Activated CD4-positive, alpha-beta T cell treated with anti-CD3 and anti-CD28 coated beads, Interleukin-2, amount 10 ng/mL, durations not matched to agents 24 days and 14 days (primary cell): ENCODE results near the gene CARD10. TPM values are rescaled to one million over a fixed set of nuclear protein-coding genes. Genes with fewer than 3 reads are reported as not detected.

Experiments
- DNase-seq: peaks from one replicate; pipeline ENCODE4 v3.0.0; 2022
- H3K27ac Mint-ChIP-seq: one replicate; pipeline ENCODE4 v1.8.0; 2022; ENCODE audit warnings: mild to moderate bottlenecking, mixed read lengths
- H3K27me3 Mint-ChIP-seq: one replicate; pipeline ENCODE4 v1.8.0; 2022; ENCODE audit warnings: mixed read lengths
- H3K36me3 Mint-ChIP-seq: one replicate; pipeline ENCODE4 v1.8.0; 2022; ENCODE audit warnings: low read depth, mild to moderate bottlenecking, mixed read lengths
- H3K4me1 Mint-ChIP-seq: one replicate; pipeline ENCODE4 v1.8.0; 2021; ENCODE audit warnings: mixed read lengths
- H3K4me3 Mint-ChIP-seq: one replicate; pipeline ENCODE4 v1.8.0; 2022; ENCODE audit warnings: mild to moderate bottlenecking, moderate library complexity, mixed read lengths
- H3K9me3 Mint-ChIP-seq: one replicate; pipeline ENCODE4 v1.8.0; 2021; ENCODE audit warnings: mixed read lengths
- intact Hi-C: fragments of 100-400 bp; cut with micrococcal nuclease; formaldehyde crosslinking; loops from one replicate; pipeline ENCODE4 v1.15.1; 2023
- total RNA-seq: library from RNA; stranded (reverse); gene quantifications from 2 replicates; pipeline ENCODE4 v1.2.3, GENCODE V29; 2022

Gene CARD10
- total RNA-seq, 1 donor from 2014 or later = not detected

GRCh38 chr22:37499789-37500540 is 19.2 kb downstream of the CARD10 start:
- Mint-ChIP-seq H3K27me3 (peaks cover 7% of the 10 kb centered on the region), H3K27ac (no peak overlapping the region), H3K9me3 (no peaks in the 10 kb centered on the region), H3K4me1 (peaks cover 10% of the 10 kb centered on the region), H3K36me3 (no peaks in the 10 kb centered on the region), H3K4me3 (no peak overlapping the region)
- intact Hi-C loops = no loop called here
- no peak for DNase-seq

DNA sequence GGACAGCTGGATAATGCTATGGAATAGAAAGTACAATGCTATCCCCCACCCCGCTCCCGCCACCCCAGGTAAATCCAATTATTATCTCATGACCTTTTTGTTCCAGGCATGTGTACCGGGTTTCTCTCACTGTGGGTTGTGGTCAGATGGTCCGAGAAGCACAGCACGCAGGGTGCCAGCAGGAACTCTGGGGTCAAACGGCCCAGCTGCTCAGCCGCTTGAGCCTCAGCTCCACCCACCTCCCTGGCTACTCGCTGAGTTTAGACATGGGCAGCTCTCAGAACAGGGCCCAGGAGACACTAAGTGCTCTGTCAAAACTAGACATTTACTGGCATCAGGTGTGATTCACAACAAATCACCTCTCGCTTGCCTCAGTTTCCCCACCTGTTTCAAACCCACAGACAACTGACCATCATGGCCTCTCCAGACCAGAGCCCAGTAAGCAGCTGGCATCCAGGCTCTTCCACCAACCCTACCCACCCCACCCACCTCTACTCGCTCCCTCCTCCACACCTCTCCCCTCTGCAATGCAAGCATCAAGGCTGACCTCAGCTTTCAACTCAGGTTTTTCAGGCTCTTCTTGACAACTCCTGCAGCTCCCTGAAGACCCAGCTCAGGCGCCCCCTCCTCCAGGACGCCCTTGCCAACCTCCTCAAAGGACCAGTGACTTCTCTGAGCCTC is 20.0 kb downstream of the CARD10 start:
- H3K27ac Mint-ChIP-seq = no peak overlapping the region
- H3K4me1 Mint-ChIP-seq = peaks cover 10% of the 10 kb centered on the region
- no peaks in the 10 kb centered on the region for H3K36me3 Mint-ChIP-seq
- DNase-seq = no peak
- no peak overlapping the region for H3K4me3 Mint-ChIP-seq
- intact Hi-C loops = no loop called here
- H3K9me3 Mint-ChIP-seq = no peaks in the 10 kb centered on the region
- H3K27me3 Mint-ChIP-seq = peaks cover 7% of the 10 kb centered on the region

DNA sequence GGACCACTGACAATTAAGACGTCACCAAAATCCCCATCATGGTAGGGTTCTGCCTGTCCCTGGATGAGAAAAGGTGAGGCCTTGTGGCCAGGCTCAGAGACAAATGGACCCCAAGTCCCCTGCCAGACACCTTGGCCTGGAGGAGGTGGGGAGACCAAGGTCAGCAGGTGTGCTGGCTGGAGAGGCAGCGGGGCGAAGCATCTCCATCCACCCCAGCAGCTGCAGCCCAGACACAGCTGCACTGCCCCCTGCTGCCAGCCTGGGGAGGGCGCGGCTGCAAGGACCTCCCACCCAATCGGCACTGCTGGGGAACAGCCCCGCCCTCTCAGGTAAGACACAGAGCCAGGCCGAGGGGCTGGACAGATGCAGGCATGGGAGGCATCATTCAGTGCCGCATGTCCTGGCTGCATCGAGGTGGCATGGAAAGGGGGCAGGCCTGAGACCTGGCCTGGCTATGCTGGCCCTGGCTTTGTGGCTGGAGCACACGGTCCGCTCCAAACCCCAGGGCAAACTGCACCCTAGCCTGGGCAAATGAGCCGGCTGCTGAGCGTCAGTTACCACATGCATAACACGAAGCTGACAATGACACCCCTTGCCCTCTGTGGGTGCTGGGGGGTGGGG is 20.8 kb downstream of the CARD10 start:
- DNase-seq = peak; percentile 89
- intact Hi-C loops = no loop called here
- Mint-ChIP-seq H3K27me3 (peaks cover 7% of the 10 kb centered on the region), H3K27ac (no peak overlapping the region), H3K9me3 (no peaks in the 10 kb centered on the region), H3K4me3 (no peak overlapping the region), H3K4me1 (peaks cover 14% of the 10 kb centered on the region), H3K36me3 (no peaks in the 10 kb centered on the region)

DNA sequence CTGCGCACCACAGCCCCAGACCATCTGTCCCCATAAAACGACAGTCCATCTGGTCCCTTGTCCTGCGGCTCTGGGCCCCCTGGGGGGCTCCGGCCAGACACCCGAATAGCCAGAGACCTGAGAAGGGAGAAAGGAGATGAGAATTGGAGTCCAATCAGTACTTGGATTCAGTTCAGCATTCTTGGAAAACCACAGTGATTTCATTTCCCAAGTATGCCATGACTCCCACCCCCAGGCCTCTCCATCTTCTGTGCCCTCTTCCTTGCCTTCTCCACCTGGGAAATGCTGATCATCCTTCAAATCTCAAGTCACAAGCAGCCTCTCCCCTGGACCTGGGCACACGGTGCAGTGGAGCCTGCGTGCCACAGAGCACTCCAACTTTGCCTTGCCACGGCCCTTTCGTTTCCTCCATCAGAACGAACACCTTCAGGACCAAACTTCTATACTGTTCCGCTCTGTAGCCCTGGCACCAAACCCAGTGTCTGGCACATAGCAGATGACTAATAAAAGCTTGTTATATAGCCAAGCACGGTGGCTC is 22.1 kb downstream of the CARD10 start:
- Mint-ChIP-seq H3K27me3 (peaks cover 7% of the 10 kb centered on the region), H3K36me3 (no peaks in the 10 kb centered on the region), H3K4me1 (peaks cover 20% of the 10 kb centered on the region), H3K4me3 (no peak overlapping the region), H3K27ac (no peak overlapping the region), H3K9me3 (no peaks in the 10 kb centered on the region)
- DNase-seq = no peak
- intact Hi-C loops = no loop called here

GRCh38 chr22:37496651-37497050 is 22.6 kb downstream of the CARD10 start:
- Mint-ChIP-seq H3K36me3 (no peaks in the 10 kb centered on the region), H3K27me3 (peaks cover 5% of the 10 kb centered on the region), H3K4me3 (no peak overlapping the region), H3K4me1 (peaks cover 15% of the 10 kb centered on the region), H3K9me3 (no peaks in the 10 kb centered on the region), H3K27ac (no peak overlapping the region)
- no peak for DNase-seq
- intact Hi-C loops = no loop called here

DNA sequence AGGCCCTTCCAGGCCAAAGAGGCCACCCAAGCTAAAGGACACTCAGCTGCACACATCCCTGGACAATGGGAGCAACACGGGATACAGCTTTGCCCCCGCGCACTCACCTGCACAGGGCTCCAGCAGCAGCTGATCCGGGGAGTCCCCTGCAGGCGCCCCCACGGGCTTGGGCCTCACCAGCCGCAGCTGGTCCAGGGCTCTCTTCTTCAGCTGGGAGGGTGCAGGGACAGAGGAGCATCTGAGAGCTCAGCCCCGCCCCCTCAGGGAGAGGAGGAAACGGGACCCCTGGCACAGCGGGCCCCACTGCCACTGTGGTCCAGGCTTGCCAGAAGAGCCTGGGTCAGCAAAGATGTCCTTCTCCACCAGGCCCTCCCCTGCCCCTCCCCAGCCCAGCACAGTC is 25.2 kb downstream of the CARD10 start:
- intact Hi-C loops = no loop called here
- no peak for DNase-seq
- H3K4me1 Mint-ChIP-seq = peaks cover 16% of the 10 kb centered on the region
- H3K36me3 Mint-ChIP-seq = no peaks in the 10 kb centered on the region
- peaks cover 3% of the 10 kb centered on the region for H3K27me3 Mint-ChIP-seq
- no peaks in the 10 kb centered on the region for H3K9me3 Mint-ChIP-seq
- H3K27ac Mint-ChIP-seq = no peak overlapping the region
- no peak overlapping the region for H3K4me3 Mint-ChIP-seq

DNA sequence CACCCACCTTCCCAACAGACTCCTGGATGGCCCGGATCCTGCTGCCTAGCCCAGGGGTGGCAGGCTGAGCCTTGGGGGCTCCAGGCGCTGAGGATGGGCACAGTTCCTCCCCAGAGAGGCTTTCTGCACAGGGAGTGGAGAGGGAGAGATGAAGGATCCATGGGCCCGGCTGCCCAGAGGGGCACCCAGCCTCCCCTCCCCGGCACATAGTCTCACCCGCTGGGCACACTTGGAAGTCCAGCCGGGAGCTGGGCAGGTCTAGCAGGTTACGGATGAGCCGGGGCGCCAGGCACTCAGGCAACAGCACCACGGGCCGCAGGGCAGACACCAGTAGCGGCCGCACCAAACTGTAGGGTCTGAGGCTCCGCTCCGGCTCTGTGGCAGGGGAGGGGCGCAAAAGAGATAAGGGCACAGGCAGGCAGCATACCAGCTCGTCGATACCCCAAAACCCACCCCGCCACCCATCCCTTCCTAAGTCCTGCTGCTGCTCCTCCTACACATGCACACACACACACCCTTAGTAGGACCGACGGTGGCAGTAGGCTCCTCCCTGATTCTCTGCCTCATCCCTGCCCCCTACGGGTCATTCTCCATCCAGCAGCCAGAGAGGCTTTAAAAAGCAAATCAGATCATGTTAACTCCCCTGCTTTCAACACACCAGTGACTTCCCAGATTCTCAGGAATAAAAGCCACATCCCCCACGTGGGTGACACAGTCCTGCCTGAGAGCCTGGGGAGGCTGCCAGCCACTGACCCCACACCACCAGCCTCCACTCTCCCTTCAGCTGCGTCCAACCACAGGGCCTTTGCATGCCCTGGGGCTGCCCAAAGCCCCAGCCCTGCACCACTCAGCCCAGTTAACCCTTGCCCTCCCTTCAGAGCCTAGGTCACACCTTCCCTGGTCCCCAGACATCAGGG is 26.5 kb downstream of the CARD10 start:
- no peak overlapping the region for H3K27ac Mint-ChIP-seq
- DNase-seq = peak; percentile 88
- H3K9me3 Mint-ChIP-seq = no peaks in the 10 kb centered on the region
- intact Hi-C loops = no loop called here
- H3K27me3 Mint-ChIP-seq = peaks cover under 1% of the 10 kb centered on the region
- peaks cover 19% of the 10 kb centered on the region for H3K4me1 Mint-ChIP-seq
- no peak overlapping the region for H3K4me3 Mint-ChIP-seq
- no peaks in the 10 kb centered on the region for H3K36me3 Mint-ChIP-seq

DNA sequence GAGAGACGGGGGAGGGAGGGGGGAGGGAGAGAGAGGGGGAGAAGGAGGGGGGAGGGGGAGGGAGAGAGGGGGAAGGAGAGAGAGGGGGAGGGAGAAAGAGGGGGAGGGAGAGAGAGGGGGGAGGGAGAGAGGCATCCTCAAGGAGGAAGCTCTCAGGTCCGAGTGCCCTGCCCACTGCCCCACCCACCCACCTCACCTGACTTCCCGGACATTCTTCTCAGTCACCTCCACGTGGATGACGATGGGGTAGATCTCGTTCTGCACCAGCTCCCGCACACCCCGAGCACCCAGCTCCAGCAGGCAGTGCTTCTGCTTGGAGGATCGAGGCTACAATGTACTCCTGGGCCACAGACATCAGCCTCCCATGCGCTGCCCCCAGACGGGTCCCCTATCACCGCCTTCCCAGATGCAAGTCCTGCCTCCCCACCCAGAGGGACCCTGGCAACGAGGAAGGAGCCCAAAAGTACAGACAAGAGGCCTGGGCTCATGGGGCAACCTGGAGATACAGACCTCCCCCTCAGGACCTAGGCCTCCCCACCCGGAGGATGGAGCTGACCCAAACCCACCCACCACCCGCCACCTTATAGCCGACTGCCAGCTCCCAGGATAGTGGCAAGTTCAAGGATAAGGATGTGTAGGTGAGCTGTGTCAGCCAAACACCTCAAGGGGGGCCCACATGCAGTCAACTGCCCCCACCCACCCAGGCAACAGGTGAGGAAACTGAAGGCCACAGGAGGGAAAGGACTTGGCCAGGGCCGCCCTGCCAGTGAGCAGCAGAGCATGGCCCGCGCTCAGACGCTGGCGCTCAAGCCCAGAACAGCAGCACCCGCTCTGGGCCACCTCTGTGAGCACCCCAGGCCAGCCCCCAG is 27.4 kb downstream of the CARD10 start:
- Mint-ChIP-seq H3K9me3 (no peaks in the 10 kb centered on the region), H3K27ac (no peak overlapping the region), H3K36me3 (no peaks in the 10 kb centered on the region), H3K4me3 (no peak overlapping the region), H3K27me3 (no peaks in the 10 kb centered on the region), H3K4me1 (peaks cover 27% of the 10 kb centered on the region)
- DNase-seq = no peak
- intact Hi-C loops = no loop called here

DNA sequence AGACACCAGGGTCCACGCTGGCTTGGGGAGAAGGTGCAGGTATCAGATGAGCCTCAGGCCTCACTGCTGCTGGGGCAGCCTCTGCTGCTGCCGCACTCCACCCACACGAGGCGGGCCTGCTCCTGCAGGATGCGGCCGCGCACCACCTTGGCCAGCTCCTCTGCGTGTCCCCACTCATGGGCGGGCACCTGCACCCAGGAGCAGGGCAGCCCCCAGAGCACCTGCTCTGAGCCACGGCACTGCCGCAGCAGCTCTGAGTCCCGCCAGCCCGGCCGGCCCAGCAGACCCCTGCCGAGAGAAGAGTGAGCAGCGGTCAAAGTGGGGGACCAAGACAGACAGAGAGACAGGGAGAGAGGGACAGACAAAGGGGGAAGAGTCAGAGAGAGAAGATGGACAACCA is 28.1 kb downstream of the CARD10 start:
- Mint-ChIP-seq H3K4me1 (peaks cover 31% of the 10 kb centered on the region), H3K27ac (no peak overlapping the region), H3K4me3 (no peak overlapping the region), H3K9me3 (no peaks in the 10 kb centered on the region), H3K36me3 (no peaks in the 10 kb centered on the region), H3K27me3 (no peaks in the 10 kb centered on the region)
- intact Hi-C loops = no loop called here
- no peak for DNase-seq

DNA sequence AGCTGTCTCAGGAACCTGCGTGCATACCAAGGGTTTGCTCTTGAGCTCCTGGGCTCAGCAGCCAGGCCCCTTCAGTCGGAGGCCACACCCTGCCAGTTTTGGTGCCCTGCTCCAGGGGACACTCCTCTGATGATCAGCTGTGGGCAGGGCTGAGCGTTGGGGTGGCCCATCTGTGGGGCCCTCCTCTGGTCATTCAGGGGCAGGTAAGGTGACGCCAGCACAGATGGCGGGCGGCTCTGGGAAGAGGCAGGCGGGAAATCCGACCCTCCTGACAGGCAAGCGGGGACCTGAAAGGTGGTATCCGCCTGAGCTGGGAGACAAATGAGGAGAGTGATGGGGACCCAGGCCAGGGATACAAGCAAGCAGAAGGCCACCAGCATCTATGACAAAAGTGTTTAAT is 29.2 kb downstream of the CARD10 start:
- Mint-ChIP-seq H3K9me3 (no peaks in the 10 kb centered on the region), H3K4me1 (peaks cover 31% of the 10 kb centered on the region), H3K27ac (no peak overlapping the region), H3K36me3 (peaks cover 5% of the 10 kb centered on the region), H3K27me3 (no peaks in the 10 kb centered on the region), H3K4me3 (no peak overlapping the region)
- DNase-seq = no peak
- intact Hi-C loops = no loop called here

DNA sequence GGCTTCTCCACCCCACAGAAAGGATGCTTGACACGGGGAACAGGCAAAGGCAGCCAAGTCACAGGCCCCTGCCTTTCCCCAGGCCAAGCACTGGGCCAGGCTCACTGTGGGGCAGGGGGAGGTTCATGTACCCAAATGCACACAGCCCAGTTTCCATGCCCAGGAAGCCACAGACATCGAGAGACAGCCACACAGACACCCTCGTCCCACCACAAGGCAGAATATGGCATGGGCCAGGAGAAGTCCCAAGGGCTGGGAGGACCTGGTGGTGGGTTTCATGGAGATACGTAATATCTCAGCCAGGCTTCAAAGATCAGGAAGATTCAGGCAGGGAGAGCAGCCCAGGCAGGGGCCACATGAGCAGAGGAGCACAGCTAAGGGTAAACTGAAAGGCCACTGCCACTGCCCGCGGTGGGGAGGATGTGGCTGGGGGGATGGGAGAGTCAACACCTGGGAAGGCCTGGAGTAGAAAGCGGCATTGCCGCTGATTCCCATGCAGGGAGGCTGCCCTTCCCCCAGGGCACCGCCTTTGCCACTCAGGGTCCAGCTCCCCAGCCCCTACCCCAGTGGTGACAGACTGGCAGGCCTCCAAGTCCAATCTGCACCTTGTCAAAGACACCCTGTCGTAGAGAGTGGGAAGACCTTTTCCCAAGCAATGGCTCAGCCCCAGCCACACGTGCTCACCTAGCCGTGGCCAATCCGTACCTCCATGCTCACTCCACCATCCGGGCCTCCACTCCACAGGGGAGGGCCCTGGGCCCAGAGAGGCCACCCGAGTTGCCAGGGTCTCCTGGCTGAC is 30.7 kb downstream of the CARD10 start:
- peaks cover 16% of the 10 kb centered on the region for H3K36me3 Mint-ChIP-seq
- intact Hi-C loops = no loop called here
- H3K9me3 Mint-ChIP-seq = no peaks in the 10 kb centered on the region
- H3K27me3 Mint-ChIP-seq = no peaks in the 10 kb centered on the region
- H3K4me3 Mint-ChIP-seq = no peak overlapping the region
- no peak for DNase-seq
- peaks cover 32% of the 10 kb centered on the region for H3K4me1 Mint-ChIP-seq
- peak overlapping the region; percentile 36 for H3K27ac Mint-ChIP-seq

GRCh38 chr22:37487571-37487970 is 31.6 kb downstream of the CARD10 start:
- Mint-ChIP-seq H3K4me1 (peaks cover 33% of the 10 kb centered on the region), H3K9me3 (no peaks in the 10 kb centered on the region), H3K36me3 (peaks cover 25% of the 10 kb centered on the region), H3K27ac (peak overlapping the region; percentile 75), H3K27me3 (no peaks in the 10 kb centered on the region), H3K4me3 (peak overlapping the region; percentile 94)
- intact Hi-C loops = no loop called here
- no peak for DNase-seq
